Mesothelial cell of epicardium (in vitro differentiated cells): ENCODE results near the gene GALNT6. TPM values are rescaled to one million over a fixed set of nuclear protein-coding genes. Genes with fewer than 3 reads are reported as not detected.
A peak's percentile ranks its signal among the peaks of the same experiment; 100 is the strongest.

Source experiments
- DNase-seq, 2 experiments: peaks; one replicate each; pipeline ENCODE4 v3.0.0; 2021; ENCODE audit warnings: low spot score in 2 of 2; ENCODE audit not compliant: unreplicated experiment in 2 of 2
- H3K27ac Mint-ChIP-seq: 2 replicates; pipeline ENCODE4 v1.8.0; 2021; ENCODE audit warnings: mixed read lengths
- H3K27me3 Mint-ChIP-seq: 2 replicates; pipeline ENCODE4 v1.8.0; 2021; ENCODE audit warnings: low read depth, mixed read lengths
- H3K36me3 Mint-ChIP-seq: 2 replicates; pipeline ENCODE4 v1.8.0; 2021; ENCODE audit warnings: mixed read lengths
- H3K4me1 Mint-ChIP-seq: 2 replicates; pipeline ENCODE4 v1.8.0; 2021; ENCODE audit warnings: mixed read lengths
- H3K4me3 Mint-ChIP-seq: 2 replicates; pipeline ENCODE4 v1.8.0; 2021; ENCODE audit warnings: mild to moderate bottlenecking, moderate library complexity, mixed read lengths
- H3K9me3 Mint-ChIP-seq: 2 replicates; pipeline ENCODE4 v1.8.0; 2021; ENCODE audit warnings: mixed read lengths
- total RNA-seq: library from RNA; stranded (reverse); gene quantifications from 3 replicates; pipeline ENCODE4 v1.2.1, GENCODE V29; 2021
- TF ChIP-seq, protein P1 (sequence below): fragments of 200-600 bp; sonication (generic); IDR thresholded peaks from one replicate; pipeline ENCODE4 v1.5.0; 2021; ENCODE audit warnings: antibody characterized with exemption; ENCODE audit not compliant: unreplicated experiment

Gene GALNT6
- total RNA-seq, 1 donor from 2014 or later: 12.8 TPM

DNA sequence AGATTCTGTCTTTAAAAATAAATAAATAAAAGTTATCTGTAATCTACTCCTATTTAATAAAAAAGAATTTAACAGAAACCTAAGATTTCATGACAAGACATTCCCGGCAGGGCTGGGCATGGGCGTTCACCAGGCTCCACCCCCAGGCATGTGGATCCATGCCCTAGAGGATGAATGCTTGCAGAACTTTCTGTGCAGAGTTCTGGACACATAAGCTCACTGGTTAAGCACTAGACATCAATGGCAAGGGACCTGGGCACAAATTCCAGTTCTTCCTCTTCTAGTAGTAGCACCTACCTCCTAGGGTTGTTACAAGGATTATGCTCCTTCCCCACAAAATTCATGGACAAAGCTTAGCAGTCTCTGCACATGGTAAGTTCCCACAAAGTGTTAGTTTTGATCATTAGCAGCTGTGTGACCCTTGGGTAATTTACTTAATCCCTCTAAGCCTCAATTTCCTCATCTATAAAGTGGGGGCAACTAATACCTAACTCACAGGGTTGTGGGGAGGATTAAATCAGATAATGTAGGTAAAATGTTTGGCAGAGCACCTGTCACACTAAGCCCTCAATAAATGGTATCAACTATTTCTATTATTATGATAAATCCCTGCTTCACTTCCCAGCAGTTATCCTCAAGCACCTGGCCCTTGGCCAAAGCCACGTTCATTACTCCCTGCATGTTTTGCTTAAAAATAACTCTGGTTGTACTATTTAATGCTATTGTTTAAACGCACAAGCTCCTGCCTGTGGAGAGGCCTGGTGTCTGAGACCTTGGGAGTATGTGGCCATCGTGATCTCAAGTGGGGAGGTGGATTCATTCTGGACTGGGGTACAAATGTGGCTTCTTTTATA, 9.8 kb downstream of the GALNT6 start:
- Mint-ChIP-seq H3K4me3 (no peak overlapping the region), H3K27me3 (no peaks in the 10 kb centered on the region), H3K9me3 (no peaks in the 10 kb centered on the region), H3K27ac (peak overlapping the region; percentile 70), H3K36me3 (peaks cover 4% of the 10 kb centered on the region), H3K4me1 (peaks cover 37% of the 10 kb centered on the region)
- TF ChIP-seq, protein P1, sequence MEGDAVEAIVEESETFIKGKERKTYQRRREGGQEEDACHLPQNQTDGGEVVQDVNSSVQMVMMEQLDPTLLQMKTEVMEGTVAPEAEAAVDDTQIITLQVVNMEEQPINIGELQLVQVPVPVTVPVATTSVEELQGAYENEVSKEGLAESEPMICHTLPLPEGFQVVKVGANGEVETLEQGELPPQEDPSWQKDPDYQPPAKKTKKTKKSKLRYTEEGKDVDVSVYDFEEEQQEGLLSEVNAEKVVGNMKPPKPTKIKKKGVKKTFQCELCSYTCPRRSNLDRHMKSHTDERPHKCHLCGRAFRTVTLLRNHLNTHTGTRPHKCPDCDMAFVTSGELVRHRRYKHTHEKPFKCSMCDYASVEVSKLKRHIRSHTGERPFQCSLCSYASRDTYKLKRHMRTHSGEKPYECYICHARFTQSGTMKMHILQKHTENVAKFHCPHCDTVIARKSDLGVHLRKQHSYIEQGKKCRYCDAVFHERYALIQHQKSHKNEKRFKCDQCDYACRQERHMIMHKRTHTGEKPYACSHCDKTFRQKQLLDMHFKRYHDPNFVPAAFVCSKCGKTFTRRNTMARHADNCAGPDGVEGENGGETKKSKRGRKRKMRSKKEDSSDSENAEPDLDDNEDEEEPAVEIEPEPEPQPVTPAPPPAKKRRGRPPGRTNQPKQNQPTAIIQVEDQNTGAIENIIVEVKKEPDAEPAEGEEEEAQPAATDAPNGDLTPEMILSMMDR: no peak
- DNase-seq: peak in 1 of 2 experiments; percentile 50

DNA sequence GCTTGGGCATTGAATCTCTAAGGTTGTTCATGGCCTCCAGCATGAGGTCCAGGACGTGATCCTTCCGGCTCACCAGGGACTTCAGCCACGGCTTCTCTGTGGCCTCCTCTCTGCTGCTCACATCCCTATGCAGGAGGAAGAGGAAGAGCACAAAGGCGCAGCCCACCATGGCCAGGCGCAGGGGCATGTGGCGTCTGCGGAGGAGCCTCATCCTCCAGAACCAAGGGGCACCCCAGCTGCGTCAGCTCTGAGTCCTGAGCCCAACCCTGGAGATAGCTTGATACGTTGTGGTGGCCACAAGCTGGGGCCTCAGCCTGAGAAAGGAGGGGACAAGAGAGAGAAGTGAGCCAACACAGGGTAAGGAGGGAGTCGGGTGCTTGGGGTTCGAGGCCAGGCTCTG, 11.6 kb downstream of the GALNT6 start:
- Mint-ChIP-seq H3K4me1 (peaks cover 34% of the 10 kb centered on the region), H3K27ac (no peak overlapping the region), H3K27me3 (no peaks in the 10 kb centered on the region), H3K9me3 (no peaks in the 10 kb centered on the region), H3K36me3 (peaks cover 5% of the 10 kb centered on the region), H3K4me3 (no peak overlapping the region)
- TF ChIP-seq, protein P1: no peak
- no peak for DNase-seq

DNA sequence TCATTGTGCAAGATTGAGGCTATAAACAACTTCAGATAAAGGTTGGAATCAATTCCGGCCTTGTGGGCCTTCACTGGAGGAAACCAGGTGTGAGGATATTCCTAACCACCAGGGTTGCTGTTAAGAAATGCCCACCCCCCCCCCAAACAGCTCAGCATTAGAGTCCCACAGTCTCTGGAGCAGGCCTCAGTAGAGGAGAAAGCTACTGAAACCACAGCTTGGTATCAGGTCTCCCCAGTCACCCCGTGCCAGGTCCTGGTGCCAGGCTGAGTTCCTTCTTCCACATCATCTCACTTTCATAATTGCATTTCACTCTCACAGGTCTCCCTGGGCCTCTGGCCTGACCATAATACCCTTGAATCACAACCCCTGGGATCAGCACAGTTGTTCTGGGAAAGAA, 12.5 kb downstream of the GALNT6 start:
- DNase-seq: no peak
- H3K4me3 Mint-ChIP-seq: no peak overlapping the region
- peaks cover 5% of the 10 kb centered on the region for H3K36me3 Mint-ChIP-seq
- no peaks in the 10 kb centered on the region for H3K9me3 Mint-ChIP-seq
- TF ChIP-seq, protein P1: no peak
- no peaks in the 10 kb centered on the region for H3K27me3 Mint-ChIP-seq
- peaks cover 29% of the 10 kb centered on the region for H3K4me1 Mint-ChIP-seq
- no peak overlapping the region for H3K27ac Mint-ChIP-seq

DNA sequence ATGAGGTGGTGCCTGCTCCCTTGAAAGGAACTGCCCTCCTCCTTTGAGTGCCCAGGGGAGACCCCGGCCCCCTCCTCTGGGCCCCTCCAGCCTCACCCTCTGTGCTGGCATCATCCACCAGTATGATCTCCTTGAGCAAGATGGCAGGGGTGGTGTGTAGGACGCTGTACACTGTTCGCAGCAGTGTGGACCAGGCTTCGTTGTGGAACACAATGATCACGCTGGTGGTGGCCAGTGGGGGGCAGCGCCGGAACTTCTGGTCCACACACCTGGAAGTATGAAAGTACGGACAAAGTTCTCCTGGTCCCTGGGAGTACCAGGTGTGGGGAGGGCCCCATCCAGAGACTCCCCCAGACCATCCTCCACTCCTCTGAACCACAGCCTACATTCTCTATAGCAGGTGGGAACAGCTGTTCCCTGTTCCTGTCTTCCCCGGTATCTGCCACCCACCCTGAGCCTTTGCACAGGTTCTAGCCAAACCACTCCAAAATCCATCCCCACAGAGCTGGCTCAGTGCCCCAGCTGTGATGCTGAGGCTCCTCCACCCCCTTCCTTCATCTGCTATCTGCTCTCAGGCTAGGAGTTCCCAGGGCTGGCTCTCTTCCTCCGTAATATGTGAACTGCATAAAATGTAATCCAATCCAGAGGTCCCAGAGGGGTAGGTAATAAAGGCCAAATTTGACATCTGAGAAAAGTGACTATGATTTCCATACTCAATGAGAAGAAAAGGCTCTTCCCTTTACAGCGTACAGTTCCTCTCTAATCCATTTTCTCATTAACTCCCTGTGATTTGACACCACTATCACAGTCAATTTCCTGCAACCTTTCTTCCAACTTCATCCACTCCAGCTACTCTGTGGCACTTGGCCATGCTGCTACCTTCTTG, 13.9 kb downstream of the GALNT6 start:
- no peak overlapping the region for H3K27ac Mint-ChIP-seq
- H3K9me3 Mint-ChIP-seq: no peaks in the 10 kb centered on the region
- H3K27me3 Mint-ChIP-seq: no peaks in the 10 kb centered on the region
- TF ChIP-seq, protein P1: no peak
- DNase-seq: no peak
- H3K4me3 Mint-ChIP-seq: no peak overlapping the region
- peaks cover 16% of the 10 kb centered on the region for H3K4me1 Mint-ChIP-seq
- peaks cover 9% of the 10 kb centered on the region for H3K36me3 Mint-ChIP-seq

DNA sequence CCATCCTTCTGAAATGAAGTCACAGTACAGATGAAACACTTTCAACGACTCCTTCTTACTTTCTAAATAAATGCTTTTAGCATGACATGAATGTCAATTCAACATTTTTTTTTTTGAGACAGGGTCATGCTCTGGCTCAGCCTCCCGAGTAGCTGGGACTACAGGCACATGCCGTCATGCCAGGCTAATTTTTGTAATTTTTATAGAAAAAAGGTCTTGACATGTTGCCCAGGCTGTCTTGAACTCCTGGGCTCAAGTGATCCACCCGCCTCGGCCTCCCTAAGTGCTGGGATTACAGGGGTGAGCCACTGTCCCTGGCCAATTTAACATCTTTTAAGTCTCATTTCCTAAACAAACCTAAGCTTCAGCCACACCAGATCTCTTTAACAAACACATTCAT, 16.4 kb downstream of the GALNT6 start:
- H3K4me3 Mint-ChIP-seq: no peak overlapping the region
- TF ChIP-seq, protein P1: no peak
- H3K9me3 Mint-ChIP-seq: no peaks in the 10 kb centered on the region
- H3K27me3 Mint-ChIP-seq: no peaks in the 10 kb centered on the region
- DNase-seq: no peak
- H3K27ac Mint-ChIP-seq: peak overlapping the region; percentile 11
- H3K36me3 Mint-ChIP-seq: peaks cover 9% of the 10 kb centered on the region
- peaks cover 22% of the 10 kb centered on the region for H3K4me1 Mint-ChIP-seq
